GM12878 (cell line): ENCODE measurements around the gene CHAMP1. TPM values are rescaled to one million over a fixed set of nuclear protein-coding genes. Genes with fewer than 3 reads are reported as not detected.

Experiments used
- ATAC-seq: fragments of 200-7000 bp; cut with Tn5 transposase; 3 replicates; pipeline ENCODE4 v1.9.1; 2020; ENCODE audit warnings: mild to moderate bottlenecking, moderate library complexity
- BruUV-seq: library from RNA; stranded (reverse); fragments of 400-500 nt; replicated peaks from 2 replicates; lab custom pipeline; 2021; lab: Mats Ljungman, UMichigan
- CTCF ChIA-PET: fragments of 300-600 bp; sonication (Branson Sonifier 250); formaldehyde crosslinking; extraction: SDS; loops from one replicate; lab custom pipeline; 2021; ENCODE audit warnings: inconsistent platforms; lab: Yijun Ruan, JAX
- POLR2A ChIA-PET: fragments of 350-600 bp; formaldehyde crosslinking; extraction: SDS; loops from one replicate; lab custom pipeline; 2021; ENCODE audit warnings: inconsistent platforms; lab: Charles Lee
- RAD21 ChIA-PET: fragments of 300-600 bp; sonication (Branson Sonifier 250); formaldehyde crosslinking; loops from one replicate; lab custom pipeline; 2023; ENCODE audit warnings: antibody characterized with exemption; ENCODE audit not compliant: unreplicated experiment; lab: Charles Lee
- SMC1A ChIA-PET: fragments of 300-600 bp; sonication (Branson Sonifier 250); formaldehyde crosslinking; loops from one replicate; lab custom pipeline; 2023; ENCODE audit not compliant: unreplicated experiment, uncharacterized antibody; lab: Charles Lee
- DNase-seq: peaks from one replicate; pipeline ENCODE4 v3.0.0-alpha.2; 2011; ENCODE audit warnings: low read depth, low spot score
- FAIRE-seq: peaks from 3 replicates; lab custom pipeline; 2011; peaks lifted over from hg19 to GRCh38; lab: Jason Lieb, UNC
- H2AFZ ChIP-seq: 2 replicates; pipeline ENCODE4 v1.6.0; 2011; ENCODE audit warnings: low read depth, low read length, control low read depth; ENCODE audit not compliant: control insufficient read depth
- H3K27ac ChIP-seq: 2 replicates; pipeline ENCODE4 v1.5.1; 2011; ENCODE audit warnings: control low read depth; ENCODE audit not compliant: control insufficient read depth, insufficient read depth
- H3K27me3 ChIP-seq, 2 experiments: replicated peaks in 1 of 2; 2 replicates each; pipeline versions ENCODE4 v1.6.0 to v1.6.1; 2011; ENCODE audit warnings: low read length in 1 of 2; ENCODE audit not compliant: control insufficient read depth in 2 of 2, insufficient read depth in 2 of 2
- H3K36me3 ChIP-seq, 2 experiments: 2 replicates each; pipeline ENCODE4 v1.5.1; 2011; ENCODE audit warnings: low read length in 1 of 2; ENCODE audit not compliant: control insufficient read depth in 2 of 2, insufficient read depth in 2 of 2
- H3K4me1 ChIP-seq: 2 replicates; pipeline ENCODE4 v1.6.1; 2011; ENCODE audit warnings: mild to moderate bottlenecking, low read length, moderate library complexity, mixed read lengths; ENCODE audit not compliant: control insufficient read depth, insufficient read depth
- H3K4me2 ChIP-seq: 2 replicates; pipeline ENCODE4 v1.6.0; 2011; ENCODE audit warnings: control low read depth; ENCODE audit not compliant: control insufficient read depth, insufficient read depth
- H3K4me3 ChIP-seq: fragments of 200-600 bp; sonication (generic); 2 replicates; pipeline ENCODE4 v1.5.1; 2016
- H3K79me2 ChIP-seq: 2 replicates; pipeline ENCODE4 v1.6.0; 2011; ENCODE audit warnings: low read length; ENCODE audit not compliant: control insufficient read depth, insufficient read depth
- H3K9ac ChIP-seq: 2 replicates; pipeline ENCODE4 v1.8.0; 2011; ENCODE audit warnings: low read length, control low read depth, mixed read lengths; ENCODE audit not compliant: control insufficient read depth, insufficient read depth
- H3K9me3 ChIP-seq: replicated peaks from 3 replicates; pipeline ENCODE4 v1.5.1; 2011; ENCODE audit warnings: mild to moderate bottlenecking, low read length; ENCODE audit not compliant: control insufficient read depth, insufficient read depth
- H4K20me1 ChIP-seq: 2 replicates; pipeline ENCODE4 v1.6.0; 2011; ENCODE audit not compliant: control insufficient read depth, insufficient read depth
- ASH2L ChIP-seq: fragments of 300-600, 200-600 bp; sonication (generic); IDR thresholded peaks from 2 replicates; pipeline ENCODE4 v1.6.1; 2017; ENCODE audit warnings: low read depth, mild to moderate bottlenecking, borderline replicate concordance
- ESRRA ChIP-seq: IDR thresholded peaks from 2 replicates; pipeline ENCODE4 v1.6.1; 2012; ENCODE audit warnings: mild to moderate bottlenecking, low read length, improper control_type of control experiment
- RELB ChIP-seq: fragments of 450-650 bp; IDR thresholded peaks from 2 replicates; pipeline ENCODE4 v1.6.1; 2017; ENCODE audit warnings: low read depth, mild to moderate bottlenecking, moderate library complexity
- STAT1 ChIP-seq: fragments of 450-650 bp; conservative IDR thresholded peaks from 2 replicates; pipeline ENCODE4 v1.6.1; 2014; ENCODE audit warnings: antibody characterized with exemption, mild to moderate bottlenecking
- ZNF24 ChIP-seq: fragments of 450-650 bp; IDR thresholded peaks from 2 replicates; pipeline ENCODE4 v1.6.1; 2017; ENCODE audit warnings: antibody characterized with exemption, mild to moderate bottlenecking
- WGBS: methylation state at CpG from one replicate; pipeline ENCODE4 v1.1.6; 2016; ENCODE audit warnings: low lambda C conversion rate; ENCODE audit not compliant: insufficient replicate concordance, insufficient coverage; ENCODE audit errors: missing lambda C conversion rate; 5-methylcytosine and 5-hydroxymethylcytosine counted together
- in situ Hi-C: fragments of 300-500 bp; cut with MboI; formaldehyde crosslinking; loops from 9 replicates; pipeline ENCODE4 v1.14.3; 2018; ENCODE audit warnings: mixed read lengths
- intact Hi-C: fragments of 100-400 bp; cut with micrococcal nuclease; formaldehyde crosslinking; loops from one replicate; pipeline ENCODE4 v1.14.2; 2022; ENCODE audit not compliant: unreplicated experiment
- polyA plus RNA-seq, 11 experiments: library from polyadenylated mRNA; depleted of rRNA in 4 of 11; unstranded in 6 of 11; stranded (reverse) in 5 of 11; fragments of >200 nt; fragmentation: Nextera tagmentation in 4 of 11; fragmentation: Illumina TruSeq in 1 of 11; extraction: Ambion mirVana in 4 of 11; extraction: Trizol in 1 of 11; gene quantifications; 1 replicate in 1 of 11; 2 replicates in 10 of 11; pipeline versions ENCODE4 v1.2.1 to v1.2.3, GENCODE V29; 2011 to 2016; ENCODE audit warnings: inconsistent platforms in 2 of 11, missing spikeins in 2 of 11, low read depth in 1 of 11
- total RNA-seq, 4 experiments: library from RNA; depleted of rRNA in 3 of 4; stranded (reverse); fragments of >200 nt in 3 of 4; fragmentation: Illumina TruSeq in 1 of 4; extraction: Trizol in 1 of 4; gene quantifications; 2 replicates each; pipeline versions ENCODE4 v1.2.1 to v1.2.3, GENCODE V29; 2013 to 2021

Gene CHAMP1
- total and polyA plus RNA-seq, 10 of the 15 experiments (the other 5 are each of a cell fraction or from before 2014, with no cell fraction given) = 1.1 to 54.8 (median 23.9) TPM

- 95% methylated on average over 8 of the region's 8 CpGs for WGBS
- Histone ChIP-seq H3K4me3 (no peak overlapping the region), H3K9me3 (peaks cover 7% of the 10 kb centered on the region; the same call in 2 of the 3 replicates), H3K4me1 (peaks cover 41% of the 10 kb centered on the region), H2AFZ (no peak overlapping the region), H3K27me3 (no peaks in the 10 kb centered on the region), H3K36me3 (peaks cover 10 to 33% of the 10 kb centered on the region in 2 experiments), H3K27ac (no peak overlapping the region), H4K20me1 (no peaks in the 10 kb centered on the region), H3K79me2 (peaks cover 2% of the 10 kb centered on the region; the same call in 1 of the 2 replicates), H3K9ac (no peak overlapping the region), H3K4me2 (no peak overlapping the region)
- FAIRE-seq (no peak), ATAC-seq (no peak), DNase-seq (no peak)
- ChIA-PET RAD21 (no interaction called here), POLR2A (interaction anchor here (0.6 kb wide), 1 partner anchor 24 kb away, joined by 3 read pairs; no protein-coding TSS in a partner anchor), CTCF (no interaction called here), SMC1A (interaction anchor here (1.5 kb wide), 1 partner anchor 26 kb away, joined by 3 read pairs; no protein-coding TSS in a partner anchor)
- in situ Hi-C loops (no loop called here), intact Hi-C loops (no loop called here)
- BruUV-seq = no TSS peak
- TF ChIP-seq ESRRA (no peak), STAT1 (no peak), ZNF24 (no peak), RELB (no peak), ASH2L (no peak)
Measured at GRCh38 chr13:114264886-114265611, 49.3 kb upstream of the CHAMP1 start.
